Measurements from ENCODE around the gene SLC38A6. TPM values are rescaled to one million over a fixed set of nuclear protein-coding genes. Genes with fewer than 3 reads are reported as not detected.

The SLC38A6 gene
- total and polyA plus RNA-seq, 5 donors, result 5.4 to 9.1 (median 6.1) TPM

DNA sequence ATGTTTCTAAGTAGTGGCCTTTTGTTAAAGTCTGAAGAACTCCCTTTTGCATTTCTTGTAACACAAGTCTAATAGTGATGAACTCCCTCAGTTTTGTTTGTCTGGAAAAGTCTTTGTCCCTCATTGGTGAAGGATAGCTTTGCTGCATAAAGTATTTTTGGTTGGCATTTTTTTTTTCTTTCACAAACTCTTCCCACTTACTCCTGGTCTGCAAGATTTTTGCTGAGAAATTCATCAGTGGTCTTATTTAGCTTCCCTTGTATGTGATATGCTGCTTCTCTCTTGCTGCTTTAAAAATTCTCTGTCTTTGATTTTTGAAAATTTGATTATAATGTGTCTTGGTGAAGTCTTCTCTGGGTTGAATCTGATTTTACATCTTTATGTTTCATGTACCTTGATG, 22.9 kb upstream of the SLC38A6 start:
- Histone ChIP-seq H3K9me3 (ENCODE audit: control insufficient read depth, low read length) (peaks cover 2% of the 10 kb centered on the region), H3K4me3 (ENCODE audit: low read length) (no peak overlapping the region), H3K27me3 (ENCODE audit: control insufficient read depth, insufficient read depth) (no peaks in the 10 kb centered on the region), H3K4me1 (ENCODE audit: control insufficient read depth, insufficient read depth, low read length) (no peaks in the 10 kb centered on the region), H3K27ac (ENCODE audit: low read length) (no peak overlapping the region)
- intact Hi-C loops (cut with DNase I), result no loop called here
- DNase-seq, result no peak
- no peak for ATAC-seq

DNA sequence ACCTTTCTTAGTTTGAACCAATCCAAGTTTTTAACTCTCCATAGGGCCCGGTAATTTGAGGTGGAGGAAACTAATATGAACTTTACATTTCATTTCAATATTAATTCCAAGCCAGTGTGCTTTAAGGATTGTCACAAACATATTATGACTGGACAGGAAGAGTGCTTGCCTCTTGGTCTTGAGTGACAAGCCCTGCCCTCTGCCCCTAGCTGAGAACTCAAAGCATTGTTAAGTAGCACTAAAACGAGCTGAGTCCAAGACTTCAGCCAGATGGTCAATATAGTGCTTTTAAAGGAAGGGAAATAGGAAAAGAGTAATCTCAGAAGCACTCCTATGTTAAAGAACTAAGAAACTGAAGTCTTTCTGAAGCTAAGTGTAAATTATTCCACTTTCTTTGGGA, 17.3 kb upstream of the SLC38A6 start:
- intact Hi-C loops (cut with DNase I), result no loop called here
- H3K9me3 ChIP-seq (ENCODE audit: control insufficient read depth, low read length), result peaks cover 1% of the 10 kb centered on the region
- no peak overlapping the region for H3K27ac ChIP-seq (ENCODE audit: low read length)
- H3K4me3 ChIP-seq (ENCODE audit: low read length), result no peak overlapping the region
- ATAC-seq, result no peak
- WGBS, result 58% methylated on average over 2 of the region's 2 CpGs
- H3K4me1 ChIP-seq (ENCODE audit: control insufficient read depth, insufficient read depth, low read length), result no peaks in the 10 kb centered on the region
- DNase-seq, result no peak
- H3K27me3 ChIP-seq (ENCODE audit: control insufficient read depth, insufficient read depth), result no peaks in the 10 kb centered on the region

DNA sequence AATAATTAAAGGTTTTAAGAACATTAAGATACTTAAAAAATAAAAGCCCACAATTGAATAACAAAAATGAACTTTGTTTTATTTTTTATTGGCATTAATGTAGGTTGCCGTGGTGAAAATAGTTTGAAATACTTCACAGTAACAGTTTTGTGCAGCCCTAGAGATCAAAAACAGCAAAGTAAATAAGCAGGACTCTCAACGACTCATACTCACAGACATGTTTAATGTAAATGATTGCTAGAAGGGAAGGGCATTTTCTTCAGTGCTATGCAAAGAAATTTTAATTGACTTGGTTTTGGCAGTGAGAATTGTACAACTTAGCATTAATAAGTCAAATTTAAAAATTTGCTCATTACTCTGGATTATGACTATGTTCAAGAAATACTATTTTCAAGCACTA, 16.1 kb upstream of the SLC38A6 start:
- intact Hi-C loops (cut with DNase I), result no loop called here
- H3K4me3 ChIP-seq (ENCODE audit: low read length), result no peak overlapping the region
- no peak overlapping the region for H3K27ac ChIP-seq (ENCODE audit: low read length)
- no peak for ATAC-seq
- DNase-seq, result no peak
- H3K27me3 ChIP-seq (ENCODE audit: control insufficient read depth, insufficient read depth), result no peaks in the 10 kb centered on the region
- H3K4me1 ChIP-seq (ENCODE audit: control insufficient read depth, insufficient read depth, low read length), result no peaks in the 10 kb centered on the region
- no peaks in the 10 kb centered on the region for H3K9me3 ChIP-seq (ENCODE audit: control insufficient read depth, low read length)
- 69% methylated on average over 2 of the region's 2 CpGs for WGBS

- ATAC-seq (no peak), DNase-seq (no peak)
- no peaks in the 10 kb centered on the region for H3K4me1 ChIP-seq (ENCODE audit: control insufficient read depth, insufficient read depth, low read length)
- H3K27me3 ChIP-seq (ENCODE audit: control insufficient read depth, insufficient read depth), result no peaks in the 10 kb centered on the region
- H3K4me3 ChIP-seq (ENCODE audit: low read length), result no peak overlapping the region
- H3K27ac ChIP-seq (ENCODE audit: low read length), result no peak overlapping the region
- intact Hi-C loops (cut with DNase I), result no loop called here
- no peaks in the 10 kb centered on the region for H3K9me3 ChIP-seq (ENCODE audit: control insufficient read depth, low read length)
These were observed 15.6 kb upstream of the SLC38A6 start for GRCh38 chr14:60965402-60965801.

DNA sequence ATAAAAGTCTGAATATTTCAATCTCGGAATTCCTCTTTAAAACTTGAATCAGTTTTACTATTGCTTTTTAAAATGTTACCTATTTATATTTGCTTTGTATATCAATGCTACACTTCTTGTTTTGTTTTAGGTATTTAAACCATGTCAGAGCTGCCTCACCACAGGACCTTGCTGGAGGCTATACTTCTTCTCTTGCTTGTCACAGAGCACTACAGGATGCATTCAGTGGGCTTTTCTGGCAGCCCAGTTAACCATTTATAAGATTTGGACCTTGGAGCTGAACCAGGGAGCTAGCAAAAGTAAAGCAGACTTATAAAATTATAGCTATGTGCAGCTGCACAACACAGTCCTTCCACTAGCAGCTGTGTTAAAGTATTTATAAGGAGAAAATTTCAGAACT, 12.9 kb upstream of the SLC38A6 start:
- WGBS, result 86% methylated on average over 1 of the region's 1 CpG
- H3K9me3 ChIP-seq (ENCODE audit: control insufficient read depth, low read length), result no peaks in the 10 kb centered on the region
- intact Hi-C loops (cut with DNase I), result no loop called here
- H3K27me3 ChIP-seq (ENCODE audit: control insufficient read depth, insufficient read depth), result no peaks in the 10 kb centered on the region
- H3K27ac ChIP-seq (ENCODE audit: low read length), result no peak overlapping the region
- H3K4me1 ChIP-seq (ENCODE audit: control insufficient read depth, insufficient read depth, low read length), result no peaks in the 10 kb centered on the region
- ATAC-seq (no peak), DNase-seq (no peak)
- no peak overlapping the region for H3K4me3 ChIP-seq (ENCODE audit: low read length)

GRCh38 chr14:60968671-60969070, 12.4 kb upstream of the SLC38A6 start:
- Histone ChIP-seq H3K27ac (ENCODE audit: low read length) (no peak overlapping the region), H3K27me3 (ENCODE audit: control insufficient read depth, insufficient read depth) (no peaks in the 10 kb centered on the region), H3K9me3 (ENCODE audit: control insufficient read depth, low read length) (no peaks in the 10 kb centered on the region), H3K4me3 (ENCODE audit: low read length) (no peak overlapping the region), H3K4me1 (ENCODE audit: control insufficient read depth, insufficient read depth, low read length) (no peaks in the 10 kb centered on the region)
- intact Hi-C loops (cut with DNase I), result no loop called here
- ATAC-seq (no peak), DNase-seq (no peak)

DNA sequence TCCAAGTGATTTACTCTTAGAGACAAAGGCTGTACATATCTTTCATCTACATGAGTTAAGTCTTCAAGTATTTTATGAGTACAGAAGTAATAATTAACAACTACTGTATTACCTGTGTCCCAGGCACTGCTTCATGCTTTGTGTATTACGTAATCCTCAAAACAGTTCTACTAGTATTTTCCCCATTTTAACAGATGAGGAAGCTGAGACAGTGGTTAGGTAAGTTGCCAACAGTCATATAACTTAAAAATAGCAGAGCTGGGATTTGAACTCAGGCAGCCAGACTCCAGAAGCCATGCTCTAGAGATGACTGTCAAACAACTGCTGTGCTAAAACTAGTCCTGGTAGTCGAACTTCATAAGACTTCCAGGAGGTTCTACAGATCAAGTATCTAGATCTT, 10.9 kb upstream of the SLC38A6 start:
- H3K27me3 ChIP-seq (ENCODE audit: control insufficient read depth, insufficient read depth), result no peaks in the 10 kb centered on the region
- H3K4me3 ChIP-seq (ENCODE audit: low read length), result no peak overlapping the region
- no peak overlapping the region for H3K27ac ChIP-seq (ENCODE audit: low read length)
- H3K4me1 ChIP-seq (ENCODE audit: control insufficient read depth, insufficient read depth, low read length), result no peaks in the 10 kb centered on the region
- intact Hi-C loops (cut with DNase I), result no loop called here
- no peaks in the 10 kb centered on the region for H3K9me3 ChIP-seq (ENCODE audit: control insufficient read depth, low read length)
- DNase-seq, result no peak
- WGBS, result 91% methylated on average over 2 of the region's 2 CpGs
- no peak for ATAC-seq

GRCh38 chr14:60971271-60971670, 9.8 kb upstream of the SLC38A6 start:
- Histone ChIP-seq H3K27me3 (ENCODE audit: control insufficient read depth, insufficient read depth) (no peaks in the 10 kb centered on the region), H3K27ac (ENCODE audit: low read length) (no peak overlapping the region), H3K4me1 (ENCODE audit: control insufficient read depth, insufficient read depth, low read length) (no peaks in the 10 kb centered on the region), H3K4me3 (ENCODE audit: low read length) (no peak overlapping the region), H3K9me3 (ENCODE audit: control insufficient read depth, low read length) (no peaks in the 10 kb centered on the region)
- 41% methylated on average over 2 of the region's 2 CpGs for WGBS
- intact Hi-C loops (cut with DNase I), result no loop called here
- DNase-seq, result no peak
- ATAC-seq, result no peak

GRCh38 chr14:60972295-60972694, 8.8 kb upstream of the SLC38A6 start:
- H3K27ac ChIP-seq (ENCODE audit: low read length), result no peak overlapping the region
- intact Hi-C loops (cut with DNase I), result no loop called here
- no peaks in the 10 kb centered on the region for H3K4me1 ChIP-seq (ENCODE audit: control insufficient read depth, insufficient read depth, low read length)
- H3K27me3 ChIP-seq (ENCODE audit: control insufficient read depth, insufficient read depth), result no peaks in the 10 kb centered on the region
- no peak overlapping the region for H3K4me3 ChIP-seq (ENCODE audit: low read length)
- 98% methylated on average over 15 of the region's 15 CpGs for WGBS
- DNase-seq, result no peak
- no peak for ATAC-seq
- no peaks in the 10 kb centered on the region for H3K9me3 ChIP-seq (ENCODE audit: control insufficient read depth, low read length)

- H3K4me3 ChIP-seq (ENCODE audit: low read length), result no peak overlapping the region
- H3K27me3 ChIP-seq (ENCODE audit: control insufficient read depth, insufficient read depth), result no peaks in the 10 kb centered on the region
- DNase-seq (no peak), ATAC-seq (no peak)
- H3K27ac ChIP-seq (ENCODE audit: low read length), result no peak overlapping the region
- H3K9me3 ChIP-seq (ENCODE audit: control insufficient read depth, low read length), result no peaks in the 10 kb centered on the region
- 98% methylated on average over 3 of the region's 3 CpGs for WGBS
- H3K4me1 ChIP-seq (ENCODE audit: control insufficient read depth, insufficient read depth, low read length), result no peaks in the 10 kb centered on the region
- intact Hi-C loops (cut with DNase I), result no loop called here
These were observed 8.0 kb upstream of the SLC38A6 start for GRCh38 chr14:60973070-60973469.

DNA sequence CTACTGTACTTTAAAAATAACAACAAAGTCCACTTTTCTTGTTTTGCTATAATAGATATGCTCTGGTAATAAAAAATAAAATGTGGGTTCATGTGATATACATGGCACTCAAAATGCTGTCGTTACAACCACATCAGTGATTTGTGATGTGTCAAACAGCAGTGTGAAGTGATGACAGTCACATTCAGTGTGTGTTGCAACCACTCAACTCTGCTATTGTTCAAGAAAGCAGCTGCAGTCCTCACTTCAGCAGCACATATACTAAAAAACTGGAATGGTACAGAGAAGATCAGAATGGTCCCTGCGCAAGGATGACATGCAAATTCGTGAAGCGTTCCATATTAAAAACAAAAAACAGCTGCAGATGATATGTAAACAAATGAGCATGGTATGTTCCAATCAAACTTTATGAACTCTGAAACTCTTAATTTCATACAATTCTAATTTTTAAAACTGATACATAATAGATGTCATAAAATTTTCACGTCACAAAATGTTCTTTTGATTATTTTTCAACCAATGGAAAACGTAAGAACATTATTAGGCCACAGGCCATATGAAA, 6.9 kb upstream of the SLC38A6 start:
- H3K27me3 ChIP-seq (ENCODE audit: control insufficient read depth, insufficient read depth), result no peaks in the 10 kb centered on the region
- no peak overlapping the region for H3K27ac ChIP-seq (ENCODE audit: low read length)
- ATAC-seq (no peak), DNase-seq (no peak)
- H3K4me1 ChIP-seq (ENCODE audit: control insufficient read depth, insufficient read depth, low read length), result no peaks in the 10 kb centered on the region
- intact Hi-C loops (cut with DNase I), result no loop called here
- H3K9me3 ChIP-seq (ENCODE audit: control insufficient read depth, low read length), result no peaks in the 10 kb centered on the region
- WGBS, result 76% methylated on average over 6 of the region's 6 CpGs
- H3K4me3 ChIP-seq (ENCODE audit: low read length), result no peak overlapping the region

GRCh38 chr14:60975551-60975950, 5.5 kb upstream of the SLC38A6 start:
- intact Hi-C loops (cut with DNase I), result no loop called here
- Histone ChIP-seq H3K27me3 (ENCODE audit: control insufficient read depth, insufficient read depth) (no peaks in the 10 kb centered on the region), H3K4me3 (ENCODE audit: low read length) (no peak overlapping the region), H3K4me1 (ENCODE audit: control insufficient read depth, insufficient read depth, low read length) (no peaks in the 10 kb centered on the region), H3K27ac (ENCODE audit: low read length) (no peak overlapping the region), H3K9me3 (ENCODE audit: control insufficient read depth, low read length) (no peaks in the 10 kb centered on the region)
- DNase-seq (no peak), ATAC-seq (no peak)
- 49% methylated on average over 2 of the region's 2 CpGs for whole genome bisulfite sequencing
